ENCODE measurements around the gene A2ML1. TPM values are rescaled to one million over a fixed set of nuclear protein-coding genes. Genes with fewer than 3 reads are reported as not detected.
"Not testable (repeated sequence)": the region's sequence is repeated elsewhere in the genome, so short reads cannot be mapped to it uniquely, and the experiment has no call there.

Gene A2ML1
- total and polyA plus RNA-seq, 2 donors from 2014 or later = not detected

DNA sequence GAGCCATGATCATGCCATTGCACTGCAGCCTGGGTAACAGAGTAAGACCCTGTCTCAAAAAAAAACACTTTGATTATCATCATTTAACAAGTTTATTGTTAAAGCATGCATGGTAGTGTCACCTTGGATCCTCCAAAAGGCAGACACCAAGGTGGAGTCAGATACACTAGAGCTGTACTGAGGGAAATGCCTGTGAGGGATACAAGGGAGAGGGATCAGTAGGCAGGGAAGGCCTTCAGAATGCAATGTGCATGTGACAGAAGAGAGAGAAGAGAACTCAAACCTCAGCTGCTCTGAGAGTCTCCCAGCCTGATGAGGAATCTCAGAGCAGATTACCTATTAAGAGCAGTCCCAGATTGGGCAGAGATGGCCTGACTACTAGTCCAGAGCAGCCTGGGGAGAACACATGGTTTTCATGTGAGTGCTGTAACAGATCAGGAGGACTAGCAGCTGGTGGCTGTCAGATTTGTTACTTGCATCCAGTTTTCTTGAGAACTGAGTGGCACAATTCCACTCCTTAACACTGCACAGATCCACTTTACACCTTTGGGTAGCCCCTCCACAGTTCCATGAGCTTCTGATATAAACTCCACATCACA, 38.0 kb upstream of the A2ML1 start:
- no peak for FAIRE-seq
- H3K27me3 ChIP-seq (ENCODE audit: control insufficient read depth, insufficient read depth, low read length) = no peaks in the 10 kb centered on the region
- DNase-seq = peak in 1 of 5 donors; percentile 51
- no peak overlapping the region for H3K27ac ChIP-seq (ENCODE audit: low read depth in 2 of 2, low read length in 2 of 2)
- H3K4me1 ChIP-seq (ENCODE audit: control insufficient read depth in 2 of 3, insufficient read depth in 2 of 3, low read depth in 1 of 3, low read length in 3 of 3) = no peaks in the 10 kb centered on the region
- TF ChIP-seq, protein P1, sequence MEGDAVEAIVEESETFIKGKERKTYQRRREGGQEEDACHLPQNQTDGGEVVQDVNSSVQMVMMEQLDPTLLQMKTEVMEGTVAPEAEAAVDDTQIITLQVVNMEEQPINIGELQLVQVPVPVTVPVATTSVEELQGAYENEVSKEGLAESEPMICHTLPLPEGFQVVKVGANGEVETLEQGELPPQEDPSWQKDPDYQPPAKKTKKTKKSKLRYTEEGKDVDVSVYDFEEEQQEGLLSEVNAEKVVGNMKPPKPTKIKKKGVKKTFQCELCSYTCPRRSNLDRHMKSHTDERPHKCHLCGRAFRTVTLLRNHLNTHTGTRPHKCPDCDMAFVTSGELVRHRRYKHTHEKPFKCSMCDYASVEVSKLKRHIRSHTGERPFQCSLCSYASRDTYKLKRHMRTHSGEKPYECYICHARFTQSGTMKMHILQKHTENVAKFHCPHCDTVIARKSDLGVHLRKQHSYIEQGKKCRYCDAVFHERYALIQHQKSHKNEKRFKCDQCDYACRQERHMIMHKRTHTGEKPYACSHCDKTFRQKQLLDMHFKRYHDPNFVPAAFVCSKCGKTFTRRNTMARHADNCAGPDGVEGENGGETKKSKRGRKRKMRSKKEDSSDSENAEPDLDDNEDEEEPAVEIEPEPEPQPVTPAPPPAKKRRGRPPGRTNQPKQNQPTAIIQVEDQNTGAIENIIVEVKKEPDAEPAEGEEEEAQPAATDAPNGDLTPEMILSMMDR (IDR thresholded peaks at IDR 0.05; ENCODE audit: borderline replicate concordance, extremely low read depth, insufficient read depth) = no peak
- no peaks in the 10 kb centered on the region for H3K9me3 ChIP-seq (ENCODE audit: control insufficient read depth in 2 of 3, insufficient read depth in 1 of 3, low read length in 3 of 3)
- no peak overlapping the region for H3K4me3 ChIP-seq (ENCODE audit: low read length in 3 of 3)
- no peaks in the 10 kb centered on the region for H3K36me3 ChIP-seq (ENCODE audit: control insufficient read depth in 2 of 3, insufficient read depth in 3 of 3, low read length in 3 of 3)
- no peak overlapping the region for H3K9ac ChIP-seq (ENCODE audit: low read length in 3 of 3)
- intact Hi-C loops (cut with DNase I) = no loop called here

GRCh38 chr12:8785499-8785898, 36.9 kb upstream of the A2ML1 start:
- no peaks in the 10 kb centered on the region for H3K27me3 ChIP-seq (ENCODE audit: control insufficient read depth, insufficient read depth, low read length)
- TF ChIP-seq, protein P1 (IDR thresholded peaks at IDR 0.05; ENCODE audit: borderline replicate concordance, extremely low read depth, insufficient read depth) = no peak
- no peaks in the 10 kb centered on the region for H3K36me3 ChIP-seq (ENCODE audit: control insufficient read depth in 2 of 3, insufficient read depth in 3 of 3, low read length in 3 of 3)
- H3K4me1 ChIP-seq (ENCODE audit: control insufficient read depth in 2 of 3, insufficient read depth in 2 of 3, low read depth in 1 of 3, low read length in 3 of 3) = no peaks in the 10 kb centered on the region
- no peak overlapping the region for H3K27ac ChIP-seq (ENCODE audit: low read depth in 2 of 2, low read length in 2 of 2)
- no peak overlapping the region for H3K4me3 ChIP-seq (ENCODE audit: low read length in 3 of 3)
- no peak overlapping the region for H3K9ac ChIP-seq (ENCODE audit: low read length in 3 of 3)
- no peaks in the 10 kb centered on the region for H3K9me3 ChIP-seq (ENCODE audit: control insufficient read depth in 2 of 3, insufficient read depth in 1 of 3, low read length in 3 of 3)
- DNase-seq = no peak
- FAIRE-seq = no peak
- intact Hi-C loops (cut with DNase I) = no loop called here

- intact Hi-C loops (cut with DNase I); H3K27me3 ChIP-seq (ENCODE audit: control insufficient read depth, insufficient read depth, low read length); H3K27ac ChIP-seq (ENCODE audit: low read depth in 2 of 2, low read length in 2 of 2); H3K9ac ChIP-seq (ENCODE audit: low read length in 3 of 3); H3K36me3 ChIP-seq (ENCODE audit: control insufficient read depth in 2 of 3, insufficient read depth in 3 of 3, low read length in 3 of 3); DNase-seq; H3K4me1 ChIP-seq (ENCODE audit: control insufficient read depth in 2 of 3, insufficient read depth in 2 of 3, low read depth in 1 of 3, low read length in 3 of 3); FAIRE-seq; H3K4me3 ChIP-seq (ENCODE audit: low read length in 3 of 3); H3K9me3 ChIP-seq (ENCODE audit: control insufficient read depth in 2 of 3, insufficient read depth in 1 of 3, low read length in 3 of 3): not testable (repeated sequence)
Observed at GRCh38 chr12:8787206-8787605, 35.2 kb upstream of the A2ML1 start.

DNA sequence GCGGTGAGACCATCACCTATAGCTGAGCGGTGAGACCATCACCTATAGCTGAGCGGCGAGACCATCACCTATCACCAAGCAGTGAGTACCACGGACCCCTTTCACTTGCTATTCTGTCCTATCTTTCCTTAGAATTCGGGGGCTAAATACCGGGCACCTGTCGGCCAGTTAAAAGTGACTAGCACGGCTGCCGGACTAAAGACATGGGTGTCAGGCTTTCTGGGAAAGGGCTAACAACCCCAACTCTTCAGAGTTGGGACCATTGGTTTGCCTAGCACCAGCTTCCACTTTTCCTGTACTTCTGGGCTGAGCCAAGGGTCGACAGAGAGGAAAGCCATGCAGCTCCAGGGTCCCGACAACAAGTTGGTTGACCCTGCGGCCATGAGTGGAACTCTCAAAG, 33.7 kb upstream of the A2ML1 start:
- DNase-seq; H3K27me3 ChIP-seq (ENCODE audit: control insufficient read depth, insufficient read depth, low read length); H3K4me3 ChIP-seq (ENCODE audit: low read length in 3 of 3); H3K36me3 ChIP-seq (ENCODE audit: control insufficient read depth in 2 of 3, insufficient read depth in 3 of 3, low read length in 3 of 3); FAIRE-seq; H3K9ac ChIP-seq (ENCODE audit: low read length in 3 of 3); intact Hi-C loops (cut with DNase I); H3K9me3 ChIP-seq (ENCODE audit: control insufficient read depth in 2 of 3, insufficient read depth in 1 of 3, low read length in 3 of 3); H3K4me1 ChIP-seq (ENCODE audit: control insufficient read depth in 2 of 3, insufficient read depth in 2 of 3, low read depth in 1 of 3, low read length in 3 of 3); H3K27ac ChIP-seq (ENCODE audit: low read depth in 2 of 2, low read length in 2 of 2): not testable (repeated sequence)

DNA sequence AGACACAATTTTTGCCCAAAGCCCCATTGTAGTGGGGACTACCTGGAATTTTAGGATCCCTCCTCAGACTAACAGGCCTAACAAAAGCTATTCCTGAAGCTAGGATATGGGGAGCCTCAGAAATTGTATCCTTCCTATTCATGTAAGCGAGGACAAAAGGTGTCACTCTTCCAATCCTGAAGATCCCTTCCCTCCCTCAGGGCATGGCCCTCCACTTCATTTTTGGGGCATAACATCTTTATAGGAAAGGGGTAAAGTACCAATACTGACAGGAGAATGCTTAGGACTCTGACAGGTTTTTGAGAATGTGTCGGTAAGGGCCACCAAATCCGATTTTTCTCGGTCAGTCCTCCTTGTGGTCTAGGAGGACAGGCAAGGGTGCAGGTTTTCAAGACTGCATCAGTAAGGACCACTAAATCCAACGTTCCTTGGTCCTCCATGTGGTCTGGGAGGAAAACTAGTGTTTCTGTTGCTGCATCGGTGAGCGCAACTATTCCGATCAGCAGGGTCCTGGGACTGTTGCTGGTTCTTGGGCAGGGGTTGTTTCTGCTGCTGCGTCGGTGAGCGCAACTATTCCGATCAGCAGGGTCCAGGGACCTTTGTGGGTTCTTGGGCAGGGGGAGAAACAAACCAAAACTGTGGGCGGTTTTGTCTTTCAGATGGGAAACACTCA, 32.9 kb upstream of the A2ML1 start:
- H3K27ac ChIP-seq (ENCODE audit: low read depth in 2 of 2, low read length in 2 of 2); intact Hi-C loops (cut with DNase I); H3K9ac ChIP-seq (ENCODE audit: low read length in 3 of 3); DNase-seq; H3K4me3 ChIP-seq (ENCODE audit: low read length in 3 of 3); H3K27me3 ChIP-seq (ENCODE audit: control insufficient read depth, insufficient read depth, low read length); H3K4me1 ChIP-seq (ENCODE audit: control insufficient read depth in 2 of 3, insufficient read depth in 2 of 3, low read depth in 1 of 3, low read length in 3 of 3); FAIRE-seq; H3K36me3 ChIP-seq (ENCODE audit: control insufficient read depth in 2 of 3, insufficient read depth in 3 of 3, low read length in 3 of 3); H3K9me3 ChIP-seq (ENCODE audit: control insufficient read depth in 2 of 3, insufficient read depth in 1 of 3, low read length in 3 of 3): not testable (repeated sequence)

DNA sequence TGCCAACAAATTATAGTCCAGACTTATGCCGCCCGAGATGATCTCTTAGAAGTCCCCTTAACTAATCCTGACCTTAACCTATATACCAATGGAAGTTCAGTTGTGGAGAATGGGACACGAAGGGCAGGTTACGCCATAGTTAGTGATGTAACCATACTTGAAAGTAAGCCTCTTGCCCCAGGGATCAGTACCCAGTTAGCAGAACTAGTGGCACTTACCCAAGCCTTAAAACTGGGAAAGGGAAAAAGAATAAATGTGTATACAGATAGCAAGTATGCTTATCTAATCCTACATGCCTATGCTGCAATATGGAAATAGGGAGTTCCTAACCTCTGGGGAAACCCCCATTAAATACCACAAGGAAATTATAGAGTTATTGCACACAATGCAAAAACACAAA, 29.2 kb upstream of the A2ML1 start:
- H3K9me3 ChIP-seq (ENCODE audit: control insufficient read depth in 2 of 3, insufficient read depth in 1 of 3, low read length in 3 of 3); intact Hi-C loops (cut with DNase I); DNase-seq; H3K36me3 ChIP-seq (ENCODE audit: control insufficient read depth in 2 of 3, insufficient read depth in 3 of 3, low read length in 3 of 3); H3K4me1 ChIP-seq (ENCODE audit: control insufficient read depth in 2 of 3, insufficient read depth in 2 of 3, low read depth in 1 of 3, low read length in 3 of 3); H3K27ac ChIP-seq (ENCODE audit: low read depth in 2 of 2, low read length in 2 of 2); H3K27me3 ChIP-seq (ENCODE audit: control insufficient read depth, insufficient read depth, low read length); H3K9ac ChIP-seq (ENCODE audit: low read length in 3 of 3); H3K4me3 ChIP-seq (ENCODE audit: low read length in 3 of 3); FAIRE-seq: not testable (repeated sequence)

DNA sequence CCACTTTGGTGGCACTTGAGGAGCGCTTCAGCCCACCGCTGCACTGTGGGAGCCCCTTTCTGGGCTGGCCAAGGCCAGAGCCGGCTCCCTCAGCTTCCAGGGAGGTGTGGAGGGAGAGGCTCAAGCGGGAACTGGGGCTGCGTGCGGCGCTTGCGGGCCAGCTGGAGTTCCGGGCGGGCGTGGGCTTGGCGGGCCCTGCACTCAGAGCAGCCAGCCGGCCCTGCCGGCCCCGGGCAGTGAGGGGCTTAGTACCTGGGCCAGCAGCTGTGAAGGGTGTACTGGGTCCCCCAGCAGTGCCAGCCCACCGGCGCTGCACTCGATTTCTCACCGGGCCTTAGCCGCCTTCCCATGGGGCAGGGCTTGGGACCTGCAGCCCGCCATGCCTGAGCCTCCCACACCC, 27.8 kb upstream of the A2ML1 start:
- H3K9ac ChIP-seq (ENCODE audit: low read length in 3 of 3); H3K4me3 ChIP-seq (ENCODE audit: low read length in 3 of 3); DNase-seq; H3K9me3 ChIP-seq (ENCODE audit: control insufficient read depth in 2 of 3, insufficient read depth in 1 of 3, low read length in 3 of 3); H3K36me3 ChIP-seq (ENCODE audit: control insufficient read depth in 2 of 3, insufficient read depth in 3 of 3, low read length in 3 of 3); H3K4me1 ChIP-seq (ENCODE audit: control insufficient read depth in 2 of 3, insufficient read depth in 2 of 3, low read depth in 1 of 3, low read length in 3 of 3); H3K27ac ChIP-seq (ENCODE audit: low read depth in 2 of 2, low read length in 2 of 2); H3K27me3 ChIP-seq (ENCODE audit: control insufficient read depth, insufficient read depth, low read length); FAIRE-seq; intact Hi-C loops (cut with DNase I): not testable (repeated sequence)

All from kidney (tissue), 14 donors.